ENCODE results near the gene ASIC4. TPM values are rescaled to one million over a fixed set of nuclear protein-coding genes. Genes with fewer than 3 reads are reported as not detected.

ASIC4 gene
- total and polyA plus RNA-seq, 9 of the 15 experiments (the other 6 are each of a cell fraction or from before 2014, with no cell fraction given), result 0.07 to 19.2 (median 4.8) TPM

DNA sequence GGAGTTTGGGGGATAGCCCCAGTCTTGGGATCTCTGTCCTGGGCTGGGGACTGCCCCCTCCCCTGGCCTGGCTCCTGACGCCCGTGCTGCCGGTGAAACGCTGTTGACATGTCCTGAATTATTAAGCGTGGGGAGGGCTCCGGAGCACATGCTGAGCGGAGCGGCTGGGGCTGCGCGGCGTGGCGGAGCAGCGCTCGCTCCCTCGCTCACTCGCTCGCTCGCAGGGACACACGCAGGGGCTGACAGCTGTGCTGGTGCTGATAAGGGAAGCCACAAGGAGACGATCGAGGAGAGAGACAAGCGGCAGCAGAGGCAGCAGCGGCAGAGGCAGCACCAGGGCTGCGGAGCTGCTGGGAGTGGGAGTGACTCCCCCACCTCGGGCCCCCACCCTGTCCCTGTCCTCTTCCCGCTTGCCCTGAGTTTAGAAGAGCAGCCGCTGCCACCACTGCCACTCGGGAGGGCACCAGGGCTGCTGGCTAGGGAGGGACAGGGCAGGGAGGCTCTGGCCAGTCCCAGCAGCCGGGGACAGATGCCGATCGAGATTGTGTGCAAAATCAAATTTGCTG is at the start of gene ASIC4 (continued):
- TF ChIP-seq STAT6 (CRISPR knock-in tag; IDR thresholded peaks at IDR 0.05), result no peak
- no peak for TF ChIP-seq NR3C1 (CRISPR knock-in tag; IDR thresholded peaks at IDR 0.05)
- no peak for TF ChIP-seq ZNF695 (CRISPR knock-in tag; IDR thresholded peaks at IDR 0.05)
- no peak for TF ChIP-seq U2AF1 (optimal IDR thresholded peaks at IDR 0.05; ENCODE audit: low read depth, low read length)
- TF ChIP-seq ZNF512 (tag; IDR thresholded peaks at IDR 0.05), result no peak
- TF ChIP-seq, protein P1, sequence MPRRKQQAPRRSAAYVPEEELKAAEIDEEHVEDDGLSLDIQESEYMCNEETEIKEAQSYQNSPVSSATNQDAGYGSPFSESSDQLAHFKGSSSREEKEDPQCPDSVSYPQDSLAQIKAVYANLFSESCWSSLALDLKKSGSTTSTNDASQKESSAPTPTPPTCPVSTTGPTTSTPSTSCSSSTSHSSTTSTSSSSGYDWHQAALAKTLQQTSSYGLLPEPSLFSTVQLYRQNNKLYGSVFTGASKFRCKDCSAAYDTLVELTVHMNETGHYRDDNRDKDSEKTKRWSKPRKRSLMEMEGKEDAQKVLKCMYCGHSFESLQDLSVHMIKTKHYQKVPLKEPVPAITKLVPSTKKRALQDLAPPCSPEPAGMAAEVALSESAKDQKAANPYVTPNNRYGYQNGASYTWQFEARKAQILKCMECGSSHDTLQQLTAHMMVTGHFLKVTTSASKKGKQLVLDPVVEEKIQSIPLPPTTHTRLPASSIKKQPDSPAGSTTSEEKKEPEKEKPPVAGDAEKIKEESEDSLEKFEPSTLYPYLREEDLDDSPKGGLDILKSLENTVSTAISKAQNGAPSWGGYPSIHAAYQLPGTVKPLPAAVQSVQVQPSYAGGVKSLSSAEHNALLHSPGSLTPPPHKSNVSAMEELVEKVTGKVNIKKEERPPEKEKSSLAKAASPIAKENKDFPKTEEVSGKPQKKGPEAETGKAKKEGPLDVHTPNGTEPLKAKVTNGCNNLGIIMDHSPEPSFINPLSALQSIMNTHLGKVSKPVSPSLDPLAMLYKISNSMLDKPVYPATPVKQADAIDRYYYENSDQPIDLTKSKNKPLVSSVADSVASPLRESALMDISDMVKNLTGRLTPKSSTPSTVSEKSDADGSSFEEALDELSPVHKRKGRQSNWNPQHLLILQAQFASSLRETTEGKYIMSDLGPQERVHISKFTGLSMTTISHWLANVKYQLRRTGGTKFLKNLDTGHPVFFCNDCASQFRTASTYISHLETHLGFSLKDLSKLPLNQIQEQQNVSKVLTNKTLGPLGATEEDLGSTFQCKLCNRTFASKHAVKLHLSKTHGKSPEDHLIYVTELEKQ (CRISPR knock-in tag; IDR thresholded peaks at IDR 0.05), result no peak
- TF ChIP-seq ZNF146 (CRISPR knock-in tag; IDR thresholded peaks at IDR 0.05; ENCODE audit: unreplicated experiment), result no peak
- TF ChIP-seq CTBP1 (IDR thresholded peaks at IDR 0.05; ENCODE audit: borderline replicate concordance), result peak; percentile 96
- peak; percentile 28 for TF ChIP-seq PRDM10 (IDR thresholded peaks at IDR 0.05; ENCODE audit: partially characterized antibody)
- TF ChIP-seq ZNF217 (CRISPR knock-in tag; IDR thresholded peaks at IDR 0.05), result no peak
- no peak for TF ChIP-seq FOS (IDR thresholded peaks at IDR 0.05; ENCODE audit: extremely low read depth, insufficient read length)
- no peak for TF ChIP-seq GTF2B (IDR thresholded peaks at IDR 0.05; ENCODE audit: extremely low read depth, insufficient read length)
- TF ChIP-seq DLX4 (CRISPR knock-in tag; IDR thresholded peaks at IDR 0.05), result no peak
- TF ChIP-seq HDAC3 (IDR thresholded peaks at IDR 0.05; ENCODE audit: borderline replicate concordance, partially characterized antibody), result peak; percentile 65

All from K562 (cell line).